Measurements from ENCODE around the gene SLC13A3. TPM values are rescaled to one million over a fixed set of nuclear protein-coding genes. Genes with fewer than 3 reads are reported as not detected.

The SLC13A3 gene
- total RNA-seq, 1 experiment from 2014 or later, result not detected

DNA sequence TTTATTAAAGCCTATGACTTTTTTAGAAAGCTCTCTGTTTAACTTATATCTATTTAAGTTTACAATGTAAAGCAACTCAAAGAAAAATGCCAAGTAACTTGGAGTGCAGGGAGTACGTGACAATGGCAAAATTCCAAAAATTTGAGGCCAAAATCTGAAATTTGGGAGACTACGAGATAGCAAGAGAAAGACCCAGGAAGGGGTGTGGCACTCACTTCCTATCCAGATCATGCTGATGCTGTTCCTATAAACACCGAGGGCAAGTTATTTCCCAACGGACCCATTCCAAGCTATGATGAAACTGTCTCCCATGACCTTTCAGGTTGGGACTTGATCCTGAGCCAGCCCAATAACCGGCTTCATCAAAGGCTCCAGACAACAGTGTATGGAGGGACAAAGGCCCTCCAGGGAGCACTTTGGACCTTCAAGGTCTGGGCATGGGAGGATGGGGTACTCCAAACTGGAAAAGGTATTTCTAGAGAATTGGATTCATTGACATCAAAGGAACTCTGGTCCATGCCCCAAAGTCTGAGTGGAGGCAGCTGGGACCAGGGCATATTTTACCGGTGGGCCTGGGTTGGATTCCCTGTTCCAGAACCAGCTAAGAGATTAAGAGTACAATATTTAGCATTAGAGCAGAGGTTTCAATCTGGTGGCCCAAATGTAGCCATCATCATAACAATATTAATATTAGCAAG lies 15.7 kb upstream of the SLC13A3 start:
- Histone ChIP-seq H3K9me2 (replicated peaks; ENCODE audit: insufficient read depth, low read length) (no peaks in the 10 kb centered on the region), H3K9ac (ENCODE audit: low read length) (no peak overlapping the region), H3K4me3 (ENCODE audit: low read length) (no peak overlapping the region)

DNA sequence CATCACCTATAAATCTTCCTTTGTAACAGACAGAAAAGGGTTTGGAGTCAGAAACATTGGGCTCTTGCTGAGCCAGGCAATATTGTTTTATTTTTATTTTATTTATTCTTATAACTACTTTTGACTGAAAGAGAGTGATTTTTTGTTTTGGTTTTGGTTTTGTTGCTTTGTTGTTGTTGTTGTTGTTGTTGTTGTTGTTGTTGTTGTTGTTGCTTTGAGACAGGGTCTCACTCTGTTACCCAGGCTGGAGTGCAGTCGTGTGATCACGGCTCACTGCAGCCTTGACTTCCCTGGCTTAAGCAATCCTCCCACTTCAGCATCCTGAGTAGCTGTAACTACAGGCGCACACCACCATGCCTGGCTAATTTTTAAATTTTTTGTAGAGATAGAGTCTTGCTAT lies 15.0 kb upstream of the SLC13A3 start:
- Histone ChIP-seq H3K4me3 (ENCODE audit: low read length) (no peak overlapping the region), H3K9me3 (ENCODE audit: low read length) (peaks cover 17% of the 10 kb centered on the region), H2AFZ (ENCODE audit: low read length) (no peak overlapping the region), H3K36me3 (ENCODE audit: insufficient read depth, low read length) (no peaks in the 10 kb centered on the region), H3K27me3 (ENCODE audit: low read length) (peaks cover 5% of the 10 kb centered on the region; the same call in 1 of the 2 replicates), H4K20me1 (ENCODE audit: insufficient read depth, low read depth, low read length) (no peaks in the 10 kb centered on the region), H3K9ac (ENCODE audit: low read length) (no peak overlapping the region), H3K79me2 (ENCODE audit: low read length) (no peaks in the 10 kb centered on the region), H3K4me1 (ENCODE audit: low read length) (no peaks in the 10 kb centered on the region), H3K9me2 (replicated peaks; ENCODE audit: insufficient read depth, low read length) (no peaks in the 10 kb centered on the region), H3K4me2 (ENCODE audit: low read depth, low read length, poor library complexity, severe bottlenecking) (no peak overlapping the region), H3K27ac (ENCODE audit: low read length) (no peak overlapping the region)
- DNase-seq, result no peak

More for the DNA sequence above, 15.7 kb upstream of the SLC13A3 start:
- Histone ChIP-seq H3K4me1 (ENCODE audit: low read length) (no peaks in the 10 kb centered on the region), H3K27me3 (ENCODE audit: low read length) (peaks cover 5% of the 10 kb centered on the region; the same call in 1 of the 2 replicates), H3K79me2 (ENCODE audit: low read length) (no peaks in the 10 kb centered on the region), H3K9me3 (ENCODE audit: low read length) (peaks cover 18% of the 10 kb centered on the region), H2AFZ (ENCODE audit: low read length) (no peak overlapping the region), H3K27ac (ENCODE audit: low read length) (no peak overlapping the region), H4K20me1 (ENCODE audit: insufficient read depth, low read depth, low read length) (no peaks in the 10 kb centered on the region), H3K4me2 (ENCODE audit: low read depth, low read length, poor library complexity, severe bottlenecking) (no peak overlapping the region), H3K36me3 (ENCODE audit: insufficient read depth, low read length) (no peaks in the 10 kb centered on the region)
- DNase-seq, result no peak

DNA sequence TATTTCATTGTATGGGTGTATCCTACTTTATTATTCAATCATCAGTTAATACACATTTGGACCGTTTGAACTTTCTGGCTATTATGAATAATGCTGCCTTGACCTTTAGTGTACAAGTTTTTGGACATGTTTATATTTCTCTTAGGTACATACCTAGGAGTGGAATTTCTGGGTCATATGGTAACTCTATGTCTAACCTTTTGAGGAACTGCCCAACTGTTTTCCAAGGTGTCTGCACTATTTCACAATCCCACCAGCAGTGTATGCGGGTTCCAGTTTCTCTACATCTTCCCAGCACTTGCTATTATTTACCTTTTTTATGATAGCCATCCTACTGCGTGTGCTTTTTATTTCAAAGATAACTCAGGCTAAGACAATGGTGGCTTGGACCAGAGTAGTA lies 14.3 kb upstream of the SLC13A3 start:
- no peaks in the 10 kb centered on the region for H3K36me3 ChIP-seq (ENCODE audit: insufficient read depth, low read length)
- no peak overlapping the region for H3K4me3 ChIP-seq (ENCODE audit: low read length)
- no peak overlapping the region for H3K27ac ChIP-seq (ENCODE audit: low read length)
- no peaks in the 10 kb centered on the region for H4K20me1 ChIP-seq (ENCODE audit: insufficient read depth, low read depth, low read length)
- H3K9ac ChIP-seq (ENCODE audit: low read length), result no peak overlapping the region
- no peak for DNase-seq
- H2AFZ ChIP-seq (ENCODE audit: low read length), result no peak overlapping the region
- peaks cover 10% of the 10 kb centered on the region for H3K9me3 ChIP-seq (ENCODE audit: low read length)
- no peaks in the 10 kb centered on the region for H3K4me1 ChIP-seq (ENCODE audit: low read length)
- no peaks in the 10 kb centered on the region for H3K79me2 ChIP-seq (ENCODE audit: low read length)
- H3K9me2 ChIP-seq (replicated peaks; ENCODE audit: insufficient read depth, low read length), result no peaks in the 10 kb centered on the region
- H3K4me2 ChIP-seq (ENCODE audit: low read depth, low read length, poor library complexity, severe bottlenecking), result no peak overlapping the region
- H3K27me3 ChIP-seq (ENCODE audit: low read length), result peaks cover 2% of the 10 kb centered on the region; the same call in 1 of the 2 replicates

DNA sequence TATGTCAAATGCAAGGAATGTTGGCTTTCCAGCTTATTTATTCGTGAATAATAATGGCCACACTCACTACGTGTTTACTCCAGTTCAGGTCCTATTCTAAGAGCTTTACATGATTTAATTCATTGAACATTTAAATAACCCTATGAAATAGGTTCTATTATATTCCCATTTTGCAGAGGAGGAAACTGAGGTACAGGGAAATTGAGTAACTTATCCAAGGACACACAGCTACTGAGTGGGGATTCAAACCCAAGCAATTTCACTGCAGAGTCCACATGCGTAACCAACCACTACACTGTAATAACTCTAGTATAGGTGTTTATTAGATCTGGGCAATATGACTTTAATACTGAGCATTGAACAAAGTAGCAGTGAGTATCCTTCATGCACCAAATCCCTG lies 12.3 kb upstream of the SLC13A3 start:
- no peak for DNase-seq
- no peak overlapping the region for H3K9ac ChIP-seq (ENCODE audit: low read length)
- H3K27ac ChIP-seq (ENCODE audit: low read length), result no peak overlapping the region
- no peak overlapping the region for H2AFZ ChIP-seq (ENCODE audit: low read length)
- H3K4me2 ChIP-seq (ENCODE audit: low read depth, low read length, poor library complexity, severe bottlenecking), result no peak overlapping the region
- no peaks in the 10 kb centered on the region for H3K9me2 ChIP-seq (replicated peaks; ENCODE audit: insufficient read depth, low read length)
- H3K79me2 ChIP-seq (ENCODE audit: low read length), result no peaks in the 10 kb centered on the region
- peaks cover 2% of the 10 kb centered on the region; the same call in 1 of the 2 replicates for H3K27me3 ChIP-seq (ENCODE audit: low read length)
- no peaks in the 10 kb centered on the region for H3K9me3 ChIP-seq (ENCODE audit: low read length)
- H4K20me1 ChIP-seq (ENCODE audit: insufficient read depth, low read depth, low read length), result no peaks in the 10 kb centered on the region
- H3K36me3 ChIP-seq (ENCODE audit: insufficient read depth, low read length), result no peaks in the 10 kb centered on the region
- no peak overlapping the region for H3K4me3 ChIP-seq (ENCODE audit: low read length)
- no peaks in the 10 kb centered on the region for H3K4me1 ChIP-seq (ENCODE audit: low read length)

DNA sequence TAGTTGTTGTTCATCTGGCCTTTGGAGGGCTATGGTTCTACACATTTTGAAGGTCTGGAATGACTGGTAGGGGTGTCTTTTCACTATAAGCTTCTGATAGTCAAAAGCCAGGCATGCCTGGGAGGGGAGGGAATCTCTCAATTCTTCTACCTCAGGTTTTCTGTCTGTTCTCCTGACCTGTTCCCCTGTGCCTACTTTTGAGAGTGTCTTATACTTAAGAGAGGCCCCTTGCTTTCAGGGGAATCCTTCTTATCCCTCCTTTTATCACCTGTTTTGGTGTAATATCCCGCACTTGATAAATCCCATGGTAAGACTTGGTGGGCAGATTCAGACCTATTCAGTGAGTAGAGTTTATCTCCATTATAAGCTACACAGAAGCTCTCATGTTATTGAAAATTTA lies 10.4 kb upstream of the SLC13A3 start:
- H3K79me2 ChIP-seq (ENCODE audit: low read length), result no peaks in the 10 kb centered on the region
- no peaks in the 10 kb centered on the region for H3K36me3 ChIP-seq (ENCODE audit: insufficient read depth, low read length)
- H3K4me3 ChIP-seq (ENCODE audit: low read length), result no peak overlapping the region
- no peak overlapping the region for H3K27ac ChIP-seq (ENCODE audit: low read length)
- no peak overlapping the region for H3K4me2 ChIP-seq (ENCODE audit: low read depth, low read length, poor library complexity, severe bottlenecking)
- no peak overlapping the region for H3K9ac ChIP-seq (ENCODE audit: low read length)
- no peaks in the 10 kb centered on the region for H3K4me1 ChIP-seq (ENCODE audit: low read length)
- H4K20me1 ChIP-seq (ENCODE audit: insufficient read depth, low read depth, low read length), result no peaks in the 10 kb centered on the region
- DNase-seq, result no peak
- H3K9me3 ChIP-seq (ENCODE audit: low read length), result no peaks in the 10 kb centered on the region
- no peaks in the 10 kb centered on the region for H3K9me2 ChIP-seq (replicated peaks; ENCODE audit: insufficient read depth, low read length)
- peaks cover 2% of the 10 kb centered on the region; the same call in 1 of the 2 replicates for H3K27me3 ChIP-seq (ENCODE audit: low read length)
- no peak overlapping the region for H2AFZ ChIP-seq (ENCODE audit: low read length)

DNA sequence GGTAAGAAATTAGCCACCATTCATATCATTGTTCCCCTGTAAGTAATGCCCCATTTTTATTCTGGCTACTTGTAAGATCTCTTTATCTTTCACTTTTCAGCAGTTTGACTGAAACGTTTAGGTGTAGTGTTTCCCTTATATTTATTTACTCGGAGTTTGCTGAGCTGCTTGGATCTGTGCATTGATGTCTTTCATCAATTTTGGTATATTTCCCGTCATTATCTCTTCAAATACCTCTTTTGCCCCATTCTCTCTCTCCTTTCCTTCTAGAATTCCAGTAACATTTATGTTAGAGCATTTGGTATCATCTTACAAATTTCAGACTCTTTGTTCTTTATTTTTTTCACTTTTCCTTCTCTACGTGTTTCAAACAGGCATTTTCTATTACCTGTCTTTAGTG lies 9.2 kb upstream of the SLC13A3 start:
- no peaks in the 10 kb centered on the region for H4K20me1 ChIP-seq (ENCODE audit: insufficient read depth, low read depth, low read length)
- no peaks in the 10 kb centered on the region for H3K9me3 ChIP-seq (ENCODE audit: low read length)

DNA sequence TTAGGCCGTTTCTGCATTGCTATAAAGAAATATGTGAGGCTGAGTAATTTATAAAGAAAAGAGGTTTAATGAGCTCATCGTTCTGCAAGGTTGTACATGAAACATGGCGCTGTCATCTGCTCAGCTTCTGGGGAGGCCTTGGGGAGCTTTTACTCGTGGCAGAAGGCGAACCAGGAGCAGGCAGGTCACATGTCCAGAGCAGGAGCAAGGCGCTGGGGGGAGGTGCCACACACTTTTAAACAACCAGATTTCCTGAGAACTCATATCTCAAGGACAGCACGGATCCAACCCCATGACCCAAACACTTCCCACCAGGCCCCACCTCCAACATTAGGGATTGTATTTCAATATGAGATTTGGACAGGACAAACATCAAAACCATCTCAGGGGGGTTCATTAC lies 6.4 kb upstream of the SLC13A3 start:
- Histone ChIP-seq H3K9me2 (replicated peaks; ENCODE audit: insufficient read depth, low read length) (no peaks in the 10 kb centered on the region), H3K27ac (ENCODE audit: low read length) (no peak overlapping the region), H3K9ac (ENCODE audit: low read length) (no peak overlapping the region)

More for the DNA sequence above, 9.2 kb upstream of the SLC13A3 start:
- no peak overlapping the region for H3K27ac ChIP-seq (ENCODE audit: low read length)
- H3K27me3 ChIP-seq (ENCODE audit: low read length), result peaks cover 2% of the 10 kb centered on the region; the same call in 1 of the 2 replicates
- no peak overlapping the region for H2AFZ ChIP-seq (ENCODE audit: low read length)
- no peaks in the 10 kb centered on the region for H3K4me1 ChIP-seq (ENCODE audit: low read length)
- H3K9me2 ChIP-seq (replicated peaks; ENCODE audit: insufficient read depth, low read length), result no peaks in the 10 kb centered on the region
- H3K4me3 ChIP-seq (ENCODE audit: low read length), result no peak overlapping the region
- H3K4me2 ChIP-seq (ENCODE audit: low read depth, low read length, poor library complexity, severe bottlenecking), result no peak overlapping the region
- H3K79me2 ChIP-seq (ENCODE audit: low read length), result no peaks in the 10 kb centered on the region
- no peak for DNase-seq
- no peaks in the 10 kb centered on the region for H3K36me3 ChIP-seq (ENCODE audit: insufficient read depth, low read length)
- H3K9ac ChIP-seq (ENCODE audit: low read length), result no peak overlapping the region

DNA sequence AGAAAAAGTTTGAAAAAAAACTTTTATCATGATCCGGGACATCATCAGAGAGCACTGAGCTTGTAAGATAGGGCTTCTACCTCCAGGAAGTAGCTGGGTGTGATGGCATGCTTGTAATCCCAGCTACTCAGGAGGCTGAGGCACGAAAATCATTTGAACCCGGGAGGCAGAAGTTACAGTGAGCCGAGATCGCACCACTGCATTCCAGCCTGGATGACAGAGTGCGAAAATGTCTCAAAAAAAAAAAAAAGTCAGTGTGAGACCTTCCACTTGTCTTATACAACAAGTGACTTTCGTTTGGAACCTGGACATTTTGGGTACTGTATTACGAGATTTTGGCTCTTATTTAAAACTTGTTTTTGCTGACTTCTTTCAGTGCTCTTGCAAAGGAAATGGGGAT lies 5.9 kb upstream of the SLC13A3 start:
- H2AFZ ChIP-seq (ENCODE audit: low read length), result no peak overlapping the region
- no peaks in the 10 kb centered on the region for H3K9me2 ChIP-seq (replicated peaks; ENCODE audit: insufficient read depth, low read length)
- H3K9me3 ChIP-seq (ENCODE audit: low read length), result no peaks in the 10 kb centered on the region
- H4K20me1 ChIP-seq (ENCODE audit: insufficient read depth, low read depth, low read length), result no peaks in the 10 kb centered on the region
- no peaks in the 10 kb centered on the region for H3K36me3 ChIP-seq (ENCODE audit: insufficient read depth, low read length)
- no peak overlapping the region for H3K9ac ChIP-seq (ENCODE audit: low read length)
- H3K4me1 ChIP-seq (ENCODE audit: low read length), result no peaks in the 10 kb centered on the region
- H3K4me3 ChIP-seq (ENCODE audit: low read length), result no peak overlapping the region
- no peaks in the 10 kb centered on the region; the same call in 1 of the 2 replicates for H3K27me3 ChIP-seq (ENCODE audit: low read length)
- no peak overlapping the region for H3K4me2 ChIP-seq (ENCODE audit: low read depth, low read length, poor library complexity, severe bottlenecking)
- DNase-seq, result no peak
- H3K27ac ChIP-seq (ENCODE audit: low read length), result no peak overlapping the region
- H3K79me2 ChIP-seq (ENCODE audit: low read length), result no peaks in the 10 kb centered on the region

More for the DNA sequence above, 6.4 kb upstream of the SLC13A3 start:
- Histone ChIP-seq H2AFZ (ENCODE audit: low read length) (no peak overlapping the region), H3K4me1 (ENCODE audit: low read length) (no peaks in the 10 kb centered on the region), H3K27me3 (ENCODE audit: low read length) (peaks cover 2% of the 10 kb centered on the region; the same call in 1 of the 2 replicates), H3K36me3 (ENCODE audit: insufficient read depth, low read length) (no peaks in the 10 kb centered on the region), H4K20me1 (ENCODE audit: insufficient read depth, low read depth, low read length) (no peaks in the 10 kb centered on the region), H3K79me2 (ENCODE audit: low read length) (no peaks in the 10 kb centered on the region), H3K9me3 (ENCODE audit: low read length) (no peaks in the 10 kb centered on the region), H3K4me3 (ENCODE audit: low read length) (no peak overlapping the region), H3K4me2 (ENCODE audit: low read depth, low read length, poor library complexity, severe bottlenecking) (no peak overlapping the region)
- DNase-seq, result no peak

Measured in Karpas-422 (cell line).